H1 (cell line): Measurements from ENCODE around the gene WIPF3. TPM values are rescaled to one million over a fixed set of nuclear protein-coding genes. Genes with fewer than 3 reads are reported as not detected.

Experiments
- CTCF ChIA-PET: fragments of 300-600 bp; sonication (Branson Sonifier 250); formaldehyde crosslinking; loops from one replicate; lab custom pipeline; 2021; ENCODE audit not compliant: partially characterized antibody; lab: Charles Lee
- POLR2A ChIA-PET: fragments of 300-600 bp; sonication (Branson Sonifier 250); formaldehyde crosslinking; loops from one replicate; lab custom pipeline; 2021; ENCODE audit warnings: inconsistent platforms; ENCODE audit not compliant: partially characterized antibody; lab: Charles Lee
- DNase-seq, 2 experiments: peaks; one replicate each; pipeline versions ENCODE4 v3.0.0 to v3.0.0-alpha.2; 2010 to 2022; ENCODE audit warnings: low spot score in 2 of 2, low read depth in 1 of 2, mixed read lengths in 1 of 2
- FAIRE-seq: peaks from 2 replicates; lab custom pipeline; 2011; peaks lifted over from hg19 to GRCh38; lab: Jason Lieb, UNC
- H2AFZ ChIP-seq: 2 replicates; pipeline ENCODE4 v1.8.1; 2012; ENCODE audit warnings: low read length, inconsistent platforms
- H2AK5ac ChIP-seq: 2 replicates; pipeline ENCODE4 v1.6.1; 2013; ENCODE audit warnings: low read depth, low read length
- H2BK120ac ChIP-seq: replicated peaks from 2 replicates; pipeline ENCODE3; 2013; ENCODE audit warnings: low read depth, low read length, inconsistent platforms
- H2BK12ac ChIP-seq: 2 replicates; pipeline ENCODE4 v1.6.1; 2013; ENCODE audit warnings: low read depth, low read length
- H2BK15ac ChIP-seq: 2 replicates; pipeline ENCODE4 v1.6.1; 2013; ENCODE audit warnings: low read length
- H2BK20ac ChIP-seq: 2 replicates; pipeline ENCODE4 v1.6.1; 2013; ENCODE audit warnings: low read length
- H2BK5ac ChIP-seq: 2 replicates; pipeline ENCODE4 v1.6.1; 2013; ENCODE audit warnings: low read depth, low read length
- H3K14ac ChIP-seq: 2 replicates; pipeline ENCODE4 v1.6.1; 2013; ENCODE audit warnings: inconsistent platforms; ENCODE audit not compliant: insufficient read length
- H3K18ac ChIP-seq: 2 replicates; pipeline ENCODE4 v1.6.1; 2013; ENCODE audit warnings: low read length; ENCODE audit errors: extremely low read depth
- H3K23ac ChIP-seq: 2 replicates; pipeline ENCODE4 v1.6.1; 2013; ENCODE audit warnings: inconsistent platforms; ENCODE audit not compliant: insufficient read length
- H3K23me2 ChIP-seq: 2 replicates; pipeline ENCODE4 v1.6.1; 2013; ENCODE audit warnings: low read depth, low read length
- H3K27ac ChIP-seq: 2 replicates; pipeline ENCODE4 v1.6.1; 2011; ENCODE audit warnings: low read depth, low read length, inconsistent platforms
- H3K27me3 ChIP-seq, 4 experiments: replicated peaks in 1 of 4; 1 replicate in 1 of 4; 2 replicates in 3 of 4; pipeline versions ENCODE4 v1.6.1 to v1.8.1; 2011 to 2013; ENCODE audit warnings: low read length in 3 of 4, mild to moderate bottlenecking in 3 of 4, inconsistent platforms in 2 of 4, mixed read lengths in 2 of 4, moderate library complexity in 1 of 4; ENCODE audit not compliant: control insufficient read depth in 3 of 4, insufficient read depth in 3 of 4; ENCODE audit errors: extremely low read depth in 1 of 4
- H3K36me3 ChIP-seq, 4 experiments: 2 replicates each; pipeline versions ENCODE4 v1.6.1 to v1.8.1; 2011 to 2013; ENCODE audit warnings: mild to moderate bottlenecking in 4 of 4, low read length in 3 of 4, moderate library complexity in 2 of 4, control low read depth in 1 of 4, inconsistent platforms in 1 of 4; ENCODE audit not compliant: insufficient read depth in 4 of 4, control insufficient read depth in 2 of 4
- H3K4ac ChIP-seq: replicated peaks from 2 replicates; pipeline ENCODE3; 2013; ENCODE audit warnings: low read length, low read depth, mixed read lengths, inconsistent platforms; ENCODE audit not compliant: insufficient read length
- H3K4me1 ChIP-seq, 4 experiments: replicated peaks in 1 of 4; 1 replicate in 1 of 4; 2 replicates in 3 of 4; pipeline versions ENCODE4 v1.6.1 to v1.8.1; 2011 to 2013; ENCODE audit warnings: low read length in 3 of 4, inconsistent platforms in 2 of 4, mixed read lengths in 1 of 4; ENCODE audit not compliant: insufficient read depth in 4 of 4, control insufficient read depth in 3 of 4
- H3K4me2 ChIP-seq, 2 experiments: 2 replicates each; pipeline versions ENCODE4 v1.6.1 to v1.8.1; 2011 to 2013; ENCODE audit warnings: low read depth in 2 of 2, low read length in 2 of 2, control low read depth in 1 of 2, inconsistent platforms in 1 of 2, mild to moderate bottlenecking in 1 of 2; ENCODE audit not compliant: insufficient read depth in 1 of 2
- H3K4me3 ChIP-seq, 4 experiments: fragments of 200-600, 300-600 bp in 1 of 4; sonication (generic), shearing (Covaris generic), sonication (Bioruptor Twin) in 1 of 4; 2 replicates each; pipeline versions ENCODE4 v1.5.1 to v1.8.1; 2011 to 2016; ENCODE audit warnings: low read length in 4 of 4, low read depth in 3 of 4, control low read depth in 2 of 4, inconsistent platforms in 2 of 4, mild to moderate bottlenecking in 2 of 4, mixed read lengths in 1 of 4, moderate library complexity in 1 of 4; ENCODE audit not compliant: insufficient read depth in 2 of 4; ENCODE audit errors: extremely low read depth in 1 of 4
- H3K56ac ChIP-seq: replicated peaks from 2 replicates; pipeline ENCODE3; 2013; ENCODE audit warnings: low read depth, mild to moderate bottlenecking, mixed read lengths, low read length, inconsistent platforms; ENCODE audit not compliant: insufficient read length
- H3K79me1 ChIP-seq: 2 replicates; pipeline ENCODE4 v1.6.1; 2013; ENCODE audit warnings: low read depth, low read length, control low read depth
- H3K79me2 ChIP-seq, 2 experiments: 2 replicates each; pipeline versions ENCODE4 v1.6.1 to v1.8.1; 2012 to 2013; ENCODE audit warnings: low read length in 2 of 2, mild to moderate bottlenecking in 2 of 2, inconsistent platforms in 1 of 2; ENCODE audit not compliant: insufficient read depth in 2 of 2, control insufficient read depth in 1 of 2
- H3K9ac ChIP-seq, 4 experiments: replicated peaks in 1 of 4; 1 replicate in 1 of 4; 2 replicates in 3 of 4; pipeline versions ENCODE4 v1.6.1 to v1.8.1; 2011 to 2013; ENCODE audit warnings: low read depth in 3 of 4, low read length in 3 of 4, control low read depth in 2 of 4, mild to moderate bottlenecking in 2 of 4, moderate library complexity in 2 of 4, inconsistent platforms in 1 of 4; ENCODE audit errors: extremely low read depth in 1 of 4
- H3K9me3 ChIP-seq, 2 experiments: 2 replicates each; pipeline versions ENCODE4 v1.6.1 to v1.8.1; 2012 to 2013; ENCODE audit warnings: mild to moderate bottlenecking in 2 of 2, moderate library complexity in 2 of 2, control low read depth in 1 of 2, inconsistent platforms in 1 of 2, low read depth in 1 of 2, low read length in 1 of 2, mixed read lengths in 1 of 2; ENCODE audit not compliant: insufficient read depth in 2 of 2
- H4K20me1 ChIP-seq, 2 experiments: replicated peaks in 1 of 2; 2 replicates each; pipeline versions ENCODE3 to v1.8.1; 2011 to 2013; ENCODE audit warnings: inconsistent platforms in 2 of 2, low read length in 2 of 2, mild to moderate bottlenecking in 1 of 2; ENCODE audit not compliant: insufficient read depth in 2 of 2, control insufficient read depth in 1 of 2
- H4K5ac ChIP-seq: 2 replicates; pipeline ENCODE4 v1.6.1; 2013; ENCODE audit warnings: low read length, low read depth, mixed read lengths, inconsistent platforms; ENCODE audit not compliant: insufficient read length
- H4K8ac ChIP-seq: 2 replicates; pipeline ENCODE4 v1.8.0; 2013; ENCODE audit warnings: mild to moderate bottlenecking, moderate library complexity, low read length, inconsistent platforms; ENCODE audit not compliant: insufficient read depth; ENCODE audit errors: extremely low read depth
- H4K91ac ChIP-seq: replicated peaks from 2 replicates; pipeline ENCODE3; 2013; ENCODE audit warnings: low read length, mixed read lengths, inconsistent platforms; ENCODE audit not compliant: insufficient read length
- BRCA1 ChIP-seq: IDR thresholded peaks from 2 replicates; pipeline ENCODE4 v1.6.1; 2012; ENCODE audit warnings: low read depth, low read length, improper control_type of control experiment
- CTBP2 ChIP-seq: IDR thresholded peaks from 2 replicates; pipeline ENCODE4 v1.7.0; 2011; ENCODE audit warnings: borderline replicate concordance, mild to moderate bottlenecking, moderate library complexity, mixed read lengths, low read length; ENCODE audit not compliant: insufficient read depth, insufficient read length
- CTCF ChIP-seq, 3 experiments: IDR thresholded peaks; 1 replicate in 2 of 3; 2 replicates in 1 of 3; pipeline versions ENCODE4 v1.5.1 to v1.6.1; 2011; ENCODE audit warnings: low read length in 3 of 3, mild to moderate bottlenecking in 3 of 3, inconsistent platforms in 2 of 3, low read depth in 1 of 3, moderate library complexity in 1 of 3; ENCODE audit not compliant: insufficient read depth in 1 of 3; ENCODE audit errors: control extremely low read depth in 1 of 3
- EGR1 ChIP-seq: IDR thresholded peaks from 2 replicates; pipeline ENCODE4 v1.6.1; 2011; ENCODE audit warnings: low read depth, low read length, borderline replicate concordance
- MAFK ChIP-seq: IDR thresholded peaks from 2 replicates; pipeline ENCODE4 v1.6.1; 2012; ENCODE audit warnings: low read depth, mild to moderate bottlenecking, improper control_type of control experiment, low read length
- MAX ChIP-seq: IDR thresholded peaks from 2 replicates; pipeline ENCODE4 v1.6.1; 2012; ENCODE audit warnings: inconsistent platforms
- POLR2AphosphoS5 ChIP-seq: IDR thresholded peaks from 2 replicates; pipeline ENCODE4 v1.6.1; 2011; ENCODE audit warnings: low read depth, low read length
- RAD21 ChIP-seq, 2 experiments: IDR thresholded peaks in 1 of 2; conservative IDR thresholded peaks in 1 of 2; 2 replicates each; pipeline ENCODE4 v1.6.1; 2011; ENCODE audit warnings: low read depth in 2 of 2, low read length in 2 of 2, improper control_type of control experiment in 1 of 2, inconsistent platforms in 1 of 2, mild to moderate bottlenecking in 1 of 2, moderate library complexity in 1 of 2
- SP1 ChIP-seq: IDR thresholded peaks from 2 replicates; pipeline ENCODE4 v1.6.1; 2011; ENCODE audit warnings: low read depth, low read length
- WGBS, 2 experiments: shearing (Covaris generic) in 1 of 2; methylation state at CpG; one replicate each; pipeline versions ENCODE4 v1.1.6 to v1.1.7; 2013 to 2015; ENCODE audit warnings: low lambda C conversion rate in 2 of 2, mixed read lengths in 2 of 2, inconsistent platforms in 1 of 2, low coverage in 1 of 2, missing lambda C conversion rate in 1 of 2; ENCODE audit not compliant: insufficient replicate concordance in 2 of 2, insufficient coverage in 1 of 2, insufficient read length in 1 of 2; ENCODE audit errors: extremely low coverage in 1 of 2, missing lambda C conversion rate in 1 of 2; 5-methylcytosine and 5-hydroxymethylcytosine counted together
- polyA plus RNA-seq, 7 experiments: library from polyadenylated mRNA; depleted of rRNA in 3 of 7; stranded (reverse) in 5 of 7; unstranded in 2 of 7; fragments of >200 nt in 5 of 7; fragments of 200-250 nt in 2 of 7; gene quantifications; 1 replicate in 5 of 7; 2 replicates in 1 of 7; 4 replicates in 1 of 7; pipeline versions ENCODE4 v1.2.1 to v1.2.3, GENCODE V29; 2011 to 2013; ENCODE audit warnings: missing spikeins in 2 of 7, mixed read lengths in 2 of 7
- total RNA-seq: library from RNA; stranded (reverse); fragmentation: NEBNext Ultra II Directional; extraction: Animal tissue kit (Norgen Biotek cat#: 25700); gene quantifications from 2 replicates; pipeline ENCODE4 v1.2.1, GENCODE V29; 2021

Gene WIPF3
- total and polyA plus RNA-seq, 2 of the 8 experiments (the other 6 are each of a cell fraction or from before 2014, with no cell fraction given) = 5.0 to 12.1 TPM

- TF ChIP-seq EGR1 (no peak), MAFK (no peak), MAX (no peak), CTBP2 (no peak), SP1 (no peak), CTCF (IDR thresholded peaks at IDR 0.05; ENCODE audit: control extremely low read depth in 1 of 3, insufficient read depth in 1 of 3, low read depth in 1 of 3, low read length in 3 of 3) (no peak), RAD21 (IDR thresholded peaks at IDR 0.05 in 1 of 2, conservative IDR thresholded peaks at IDR 0.05 in 1 of 2; ENCODE audit: low read depth in 2 of 2, low read length in 2 of 2) (no peak), BRCA1 (no peak), POLR2AphosphoS5 (no peak)
- WGBS, 2 experiments = 86% methylated on average over 4 of the region's 4 CpGs; no CpG with 5 or more reads in 1 of the 2 experiments
- Histone ChIP-seq H3K9me3 (no peaks in the 10 kb centered on the region), H2BK12ac (no peak overlapping the region), H3K23ac (no peak overlapping the region), H3K18ac (no peak overlapping the region), H3K4me1 (no peaks in the 10 kb centered on the region), H4K5ac (no peak overlapping the region), H2BK5ac (no peak overlapping the region), H2BK120ac (no peak overlapping the region), H4K8ac (no peak overlapping the region), H3K4me2 (no peak overlapping the region), H3K27me3 (no peaks in the 10 kb centered on the region), H3K27ac (no peak overlapping the region), H3K56ac (no peak overlapping the region), H2AFZ (no peak overlapping the region), H3K79me1 (no peaks in the 10 kb centered on the region), H3K9ac (no peak overlapping the region), H2AK5ac (no peak overlapping the region), H2BK20ac (no peak overlapping the region), H3K4ac (no peak overlapping the region), H3K4me3 (no peak overlapping the region), H3K79me2 (no peaks in the 10 kb centered on the region), H4K20me1 (no peaks in the 10 kb centered on the region), H3K23me2 (no peaks in the 10 kb centered on the region), H2BK15ac (no peak overlapping the region), H3K36me3 (peaks cover 7 to 59% (median 32%) of the 10 kb centered on the region in 4 experiments), H3K14ac (no peak overlapping the region), H4K91ac (no peak overlapping the region)
- ChIA-PET POLR2A (no interaction called here), CTCF (interaction anchor here (0.6 to 2.1 kb wide), 11 partner anchors 11 to 449 kb away, joined by 3 to 17 read pairs (median 3); no protein-coding TSS in a partner anchor)
- DNase-seq = no peak
- FAIRE-seq = no peak
These were observed 139.0 kb downstream of the WIPF3 start for GRCh38 chr7:29945259-29945809.
